Stimulated activated CD4-positive, alpha-beta T cell treated with anti-CD3 and anti-CD28 coated beads, Interleukin-1b, Interleukin-23, amount 100 ng/mL, for 4 hours (primary cell): ENCODE measurements around the gene LRP1.
A peak's percentile ranks its signal among the peaks of the same experiment; 100 is the strongest.

Experiments used
- DNase-seq, 2 donors: peaks; one replicate each; pipeline ENCODE4 v3.0.0-alpha.2; 2020; ENCODE audit warnings: low read depth in 2 of 2

LRP1 gene

DNA sequence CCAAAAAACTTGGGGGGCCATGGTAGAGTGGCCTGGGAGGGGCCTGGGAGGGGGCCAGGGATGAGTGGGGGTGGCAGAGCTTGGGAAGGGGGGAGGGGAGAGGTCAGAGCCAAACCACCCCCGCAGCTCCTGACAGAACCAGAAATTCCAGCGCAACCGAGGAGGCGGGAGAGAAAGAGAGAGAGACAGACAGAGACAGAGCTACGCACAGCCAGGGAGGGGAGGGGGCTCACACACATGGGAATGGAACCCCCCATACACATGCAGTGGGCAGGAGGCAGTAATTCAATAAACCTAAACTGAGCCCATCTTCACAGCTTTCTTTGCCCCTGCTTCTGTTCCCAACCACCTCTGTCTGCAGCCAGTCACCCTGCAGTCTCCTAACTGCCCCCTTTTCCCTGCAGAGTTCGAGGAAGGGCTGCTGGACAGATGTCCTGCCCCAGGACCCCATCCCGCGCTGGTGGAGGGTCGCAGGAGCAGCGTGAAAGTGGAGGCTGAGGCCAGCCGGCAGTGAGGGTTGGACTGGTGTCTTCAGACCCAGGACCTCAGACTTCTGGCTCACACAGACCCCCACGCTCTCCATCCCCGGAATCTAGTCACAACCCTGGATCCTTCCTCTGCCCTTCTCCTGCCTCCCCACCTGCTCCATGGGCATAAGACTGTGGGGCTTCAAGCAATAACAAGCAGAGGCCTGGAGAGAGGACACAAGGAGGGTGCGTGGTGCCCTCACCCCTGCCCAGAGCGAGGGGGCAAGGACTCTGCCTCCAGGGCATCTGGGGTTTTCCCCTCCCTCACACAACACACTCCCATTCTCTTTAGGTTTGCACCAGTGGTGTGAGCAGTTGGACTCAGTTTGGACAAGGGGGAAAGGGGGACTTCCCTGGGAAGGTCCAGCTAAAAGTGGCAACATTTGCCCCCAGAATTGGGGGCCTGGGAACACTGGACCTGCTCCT is 33.8 kb upstream of the LRP1 start:
- no peak for DNase-seq

DNA sequence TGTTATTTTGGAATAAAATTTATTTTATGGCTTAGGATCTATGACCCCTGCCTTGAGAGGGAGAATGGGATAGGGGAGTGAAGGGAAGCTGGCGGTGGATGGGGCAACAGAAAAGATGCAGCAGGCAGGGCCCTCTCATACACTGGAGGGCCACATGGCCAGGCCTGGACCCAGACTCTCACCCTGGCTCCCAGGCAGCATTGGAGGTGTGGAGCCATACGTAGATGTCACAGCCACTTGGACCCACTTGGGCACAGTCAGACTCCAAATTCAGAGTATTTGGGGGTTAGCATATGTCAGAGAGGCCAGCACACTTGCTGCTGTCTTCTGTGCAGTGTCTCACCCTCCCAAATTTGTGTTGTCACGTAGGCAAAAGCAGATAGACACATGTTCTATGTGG is 32.8 kb upstream of the LRP1 start:
- no peak for DNase-seq

DNA sequence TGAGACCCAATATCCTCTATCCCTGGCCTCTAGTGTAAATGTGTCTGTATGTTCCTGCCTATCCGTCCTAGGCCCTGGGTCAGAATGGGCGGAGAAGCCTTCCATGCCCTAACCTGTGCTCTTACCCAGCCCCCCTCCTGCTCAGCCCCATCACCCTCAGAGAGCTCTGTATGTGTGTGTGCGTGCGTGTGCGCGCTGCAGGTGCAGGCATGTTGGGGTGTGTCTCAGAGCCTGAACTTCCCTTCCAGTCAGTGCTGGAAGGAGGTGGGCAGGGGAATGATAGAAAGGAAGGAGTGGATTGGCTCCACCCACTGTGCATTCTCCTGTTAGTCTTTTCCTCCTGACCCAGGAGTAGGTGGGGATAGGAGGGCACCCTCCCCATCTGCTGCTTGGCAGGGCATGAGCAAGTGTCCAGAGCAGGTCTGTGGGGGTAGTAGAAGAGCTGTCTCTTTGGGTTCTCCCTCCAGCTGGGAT is 32.1 kb upstream of the LRP1 start:
- DNase-seq, result no peak

DNA sequence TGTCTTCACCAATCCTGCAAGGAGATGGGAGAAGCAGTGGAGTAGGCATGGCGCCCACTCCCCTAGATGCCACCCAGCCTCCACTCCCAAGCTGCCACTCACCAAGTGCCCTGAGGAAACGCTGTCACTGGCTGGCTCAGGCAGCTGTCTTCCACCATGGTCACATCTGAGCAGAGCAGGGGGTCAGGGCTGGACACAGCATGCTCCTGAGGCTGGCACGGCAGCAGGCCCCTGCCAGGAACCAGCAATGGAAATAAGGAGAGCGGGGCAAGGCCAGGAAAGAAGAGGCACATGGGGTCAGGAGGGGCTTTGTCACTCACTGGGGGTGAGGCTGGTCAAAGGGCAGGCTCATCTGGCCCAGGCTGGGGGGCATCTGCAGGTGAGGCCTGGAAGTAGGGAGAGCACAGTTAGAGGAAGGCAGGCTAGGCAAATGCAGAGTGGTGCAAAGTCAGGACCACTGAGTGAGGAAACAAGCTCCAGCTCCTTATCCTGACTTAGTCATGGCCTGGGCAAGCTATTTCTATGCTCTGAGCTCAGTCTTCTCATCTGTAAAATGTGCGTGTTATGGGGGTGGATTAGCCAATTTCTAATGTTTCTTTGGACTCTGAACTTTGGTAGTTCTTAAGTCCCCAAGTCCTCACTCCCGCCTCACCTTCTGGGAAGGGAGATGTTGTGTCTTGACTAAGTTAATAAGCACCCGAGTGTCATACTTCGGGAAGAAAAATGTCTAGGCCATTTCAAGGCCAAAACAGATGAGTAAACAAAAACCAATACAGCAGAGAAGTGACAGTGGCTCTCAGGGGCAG is 31.3 kb upstream of the LRP1 start:
- DNase-seq, result no peak

DNA sequence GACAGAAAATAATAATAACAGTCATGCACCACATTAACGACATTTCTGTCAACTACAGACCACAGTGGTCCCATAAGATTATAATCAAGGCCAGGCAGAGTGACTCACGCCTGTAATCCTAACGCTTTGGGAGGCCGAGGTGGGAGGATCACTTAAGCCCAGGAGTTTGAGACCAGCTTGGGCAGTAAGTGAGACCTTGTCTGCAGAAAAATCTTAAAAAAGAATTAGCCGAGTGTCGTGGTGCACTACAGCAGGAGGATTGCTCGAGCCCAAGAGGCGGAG is 30.8 kb upstream of the LRP1 start:
- no peak for DNase-seq

DNA sequence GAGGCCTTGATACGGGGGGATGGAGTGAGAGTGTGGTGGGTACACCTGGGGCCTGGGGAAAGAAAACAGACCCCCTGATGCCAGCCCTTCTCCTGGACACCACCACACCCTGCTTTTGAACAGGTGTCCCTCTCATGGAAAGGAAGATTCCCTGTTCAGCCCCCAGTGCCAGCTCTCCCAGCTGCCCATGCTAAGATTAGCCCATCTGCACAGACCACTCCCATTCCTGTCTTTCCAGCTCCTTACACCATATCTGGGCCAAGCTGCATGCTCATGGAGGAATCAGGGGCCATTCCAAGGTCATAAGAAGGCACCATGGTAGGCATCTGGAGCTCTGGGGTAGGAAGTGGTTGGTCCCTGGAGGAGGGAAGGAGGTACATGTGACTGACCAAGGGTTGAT is 29.7 kb upstream of the LRP1 start:
- DNase-seq, result no peak

DNA sequence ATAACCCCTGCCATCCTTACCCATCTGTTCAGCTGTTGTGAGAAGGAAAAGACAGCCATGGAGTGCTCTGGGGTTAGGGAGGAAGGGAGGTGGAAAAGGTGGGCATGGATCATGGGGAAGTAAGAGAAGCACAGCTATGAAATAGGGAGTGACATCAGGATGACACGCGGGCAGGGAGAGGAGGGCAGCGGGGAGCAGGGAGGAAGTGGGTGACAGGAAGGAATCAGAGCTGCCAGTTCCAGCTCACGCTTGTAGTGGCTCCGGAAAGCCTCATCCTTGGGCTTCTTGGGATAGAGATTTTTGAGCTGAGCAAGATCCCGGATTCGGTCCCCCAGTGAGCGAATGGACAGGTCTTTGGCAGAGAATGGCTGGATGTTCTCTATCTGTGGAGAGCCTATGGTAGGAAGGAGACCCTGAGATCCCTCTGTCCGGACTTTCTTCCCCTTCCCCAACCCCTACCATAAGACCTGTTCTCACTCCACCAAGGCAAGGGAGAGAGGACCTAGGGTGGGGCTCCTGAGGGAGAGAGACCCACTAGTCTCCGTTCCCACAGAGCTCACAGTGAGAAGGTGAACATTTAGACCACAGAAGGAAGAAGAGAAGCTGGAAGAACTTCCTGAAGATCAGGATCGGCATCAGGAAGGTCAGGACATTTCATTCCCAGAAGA is 29.1 kb upstream of the LRP1 start:
- DNase-seq, result no peak

DNA sequence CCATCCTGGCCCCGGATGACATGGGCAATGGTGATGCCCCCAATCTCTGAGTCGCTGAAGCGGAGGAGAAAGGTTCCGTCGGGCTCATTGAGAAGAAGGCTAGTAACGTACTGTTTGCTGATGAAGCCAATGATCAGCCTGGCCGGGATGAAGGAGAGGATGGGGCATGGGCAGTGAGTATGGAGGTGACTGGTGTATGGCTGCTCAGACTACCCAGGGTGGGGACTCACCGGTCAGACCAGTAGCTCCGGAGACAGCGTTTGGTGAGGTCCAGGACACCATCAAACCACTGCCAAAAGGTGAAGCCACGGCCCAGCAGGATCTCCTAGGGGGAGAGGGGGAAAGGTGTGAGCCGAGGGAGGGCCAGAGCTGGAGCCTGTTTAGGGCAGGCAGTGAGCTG is 28.5 kb upstream of the LRP1 start:
- no peak for DNase-seq

DNA sequence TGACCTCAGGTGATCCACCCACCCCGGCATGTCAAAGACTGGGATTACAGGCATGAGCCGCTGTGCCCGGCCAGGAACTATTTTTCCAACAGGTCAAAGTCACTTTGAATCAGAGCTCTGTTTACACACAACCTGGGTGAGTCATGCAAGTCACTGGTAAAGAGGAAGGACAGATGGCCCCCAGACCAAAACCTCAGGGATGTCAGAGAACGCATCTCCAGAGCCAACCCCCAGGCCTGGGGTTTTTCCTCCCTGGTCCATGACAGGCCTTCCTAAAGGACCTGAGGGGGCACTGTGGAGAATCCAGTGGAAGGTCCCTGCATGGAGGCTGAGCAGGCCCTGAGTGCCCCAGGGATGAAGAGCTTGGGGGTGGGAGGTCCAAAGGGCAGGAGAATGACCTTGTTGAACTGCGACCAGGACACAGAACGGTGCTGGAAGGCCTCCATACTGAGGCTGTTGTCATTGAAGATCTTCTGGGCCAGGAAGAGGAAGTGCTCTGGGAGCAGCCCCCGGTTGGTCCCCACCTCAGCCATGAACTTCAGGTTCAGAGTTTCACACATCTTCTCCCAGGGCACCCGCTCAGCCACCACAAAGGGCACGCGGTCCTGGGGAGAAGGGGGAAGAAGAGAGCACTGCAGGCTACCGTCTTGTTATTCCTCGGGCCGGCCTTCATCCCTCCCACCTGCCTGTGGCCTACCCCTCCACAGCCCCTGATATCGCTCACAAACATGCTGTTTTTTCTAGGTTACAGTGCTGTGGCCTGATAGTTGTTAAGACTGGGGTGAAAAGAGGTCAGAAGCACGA is 26.2 kb upstream of the LRP1 start:
- no peak for DNase-seq

DNA sequence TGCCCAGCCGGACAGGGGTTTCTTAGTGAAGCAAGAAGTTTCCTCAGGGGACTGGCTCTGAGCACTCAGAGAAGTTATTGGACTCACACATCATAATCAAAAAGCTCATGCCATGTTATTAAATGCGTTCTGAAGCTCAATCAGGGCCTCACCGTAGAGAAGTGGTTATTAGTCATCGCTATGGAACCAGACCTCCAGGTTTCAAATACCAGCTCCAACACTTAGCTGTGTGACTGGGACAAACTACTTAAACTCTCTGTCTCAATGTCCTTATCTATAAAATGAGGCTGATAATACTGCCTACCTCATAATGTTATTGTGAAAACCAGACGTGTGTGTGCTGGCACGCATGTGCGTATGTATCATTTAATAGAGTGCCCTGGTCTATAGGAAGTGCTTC is 24.4 kb upstream of the LRP1 start:
- no peak for DNase-seq

DNA sequence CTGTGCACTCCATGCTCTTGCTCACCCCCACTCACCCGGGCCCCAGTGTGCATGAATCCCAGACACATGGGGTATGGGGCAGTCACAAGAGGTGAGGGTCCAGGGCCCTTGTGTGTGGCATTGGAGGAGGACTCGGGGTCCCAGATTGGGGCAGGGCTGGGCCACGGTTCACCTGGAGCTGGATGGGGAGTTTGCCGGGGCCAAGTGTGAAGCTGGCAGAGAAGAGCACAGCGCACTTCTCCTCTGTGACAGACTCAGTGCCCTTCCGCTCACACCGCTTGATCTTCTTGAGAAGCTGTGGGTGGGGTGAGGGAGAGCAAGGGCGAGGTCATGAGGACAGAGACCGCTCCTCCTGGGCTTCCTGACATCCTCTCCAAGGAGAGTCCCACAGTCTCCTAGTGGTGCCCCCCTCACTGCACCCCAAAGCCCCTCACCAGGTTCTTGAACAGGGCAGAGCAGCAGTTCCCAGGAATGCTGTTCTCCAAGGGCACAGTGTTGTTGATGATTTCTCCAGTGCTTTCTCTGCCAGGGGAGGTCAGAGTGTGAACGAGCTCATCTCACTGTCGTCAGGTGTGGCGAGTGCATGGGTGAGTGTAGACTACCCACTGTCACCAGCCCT is 23.9 kb upstream of the LRP1 start:
- DNase-seq, result no peak

DNA sequence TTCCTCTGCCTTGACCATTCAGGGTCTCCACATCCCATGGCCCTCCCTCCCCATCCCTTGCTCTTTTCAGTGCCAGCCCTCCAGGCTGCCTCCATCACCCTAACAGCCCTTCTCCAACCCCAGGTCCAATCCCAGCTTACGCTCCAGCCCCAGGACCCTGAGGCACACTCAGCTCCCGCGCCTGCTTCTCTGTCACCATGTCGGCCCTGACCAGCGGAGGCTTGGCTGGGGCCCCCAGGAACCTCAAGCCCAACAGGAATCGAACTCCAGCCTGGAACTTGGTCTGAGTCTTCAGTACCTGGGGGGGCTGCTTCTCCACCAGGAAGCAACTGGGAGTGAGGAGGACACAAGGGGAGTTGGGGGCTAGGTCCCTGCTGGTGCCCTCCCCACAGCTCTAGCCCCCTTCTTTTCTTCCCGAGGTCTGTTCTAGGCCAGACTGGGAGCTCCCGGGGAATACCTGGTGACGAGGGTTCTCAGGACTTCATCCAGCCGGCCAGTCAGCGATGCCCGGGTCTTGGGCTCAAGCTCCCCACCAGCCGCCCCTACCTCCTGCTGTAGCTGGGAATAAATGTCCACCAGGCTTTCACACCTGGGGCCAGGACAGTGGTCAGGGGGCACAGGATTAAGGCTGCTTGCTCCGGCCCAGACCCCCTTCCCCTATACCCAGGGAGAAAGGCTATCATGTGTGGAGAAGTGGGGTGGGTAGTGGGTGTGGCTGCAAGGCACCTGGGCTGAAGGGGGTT is 23.1 kb upstream of the LRP1 start:
- no peak for DNase-seq

DNA sequence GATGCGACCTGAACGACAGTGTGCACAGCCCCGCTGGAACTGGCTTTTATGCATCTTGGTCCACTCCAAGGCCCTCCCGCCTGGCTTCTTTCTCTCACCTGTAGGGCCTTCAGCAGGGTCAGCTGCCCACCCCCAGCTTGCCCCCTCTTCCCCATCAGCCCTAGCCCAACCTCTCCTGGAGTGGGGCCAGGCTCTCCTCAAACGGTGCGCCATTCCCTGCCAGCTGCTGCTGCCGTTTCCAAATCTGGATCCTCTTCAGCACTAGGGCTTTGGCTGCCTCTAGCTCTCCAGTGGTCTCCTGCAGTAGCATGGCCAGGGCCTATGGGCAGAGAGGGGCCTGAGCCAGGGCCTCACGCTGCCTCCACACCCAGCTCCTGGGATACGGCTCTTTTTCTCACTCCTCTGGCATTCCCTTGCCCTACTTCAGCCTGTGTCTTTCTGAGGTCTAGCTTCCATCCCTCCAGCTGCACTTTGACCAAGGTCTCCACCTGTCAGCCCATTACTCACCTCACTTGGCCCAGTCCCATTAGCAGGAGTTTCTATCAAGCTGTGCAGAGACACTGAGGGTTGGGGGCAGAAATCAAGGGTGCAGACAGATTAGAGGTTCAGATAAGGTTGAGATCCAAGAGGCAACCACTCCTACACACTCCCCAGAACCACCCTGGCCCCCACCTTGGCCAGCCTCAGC is 22.1 kb upstream of the LRP1 start:
- DNase-seq, result no peak

DNA sequence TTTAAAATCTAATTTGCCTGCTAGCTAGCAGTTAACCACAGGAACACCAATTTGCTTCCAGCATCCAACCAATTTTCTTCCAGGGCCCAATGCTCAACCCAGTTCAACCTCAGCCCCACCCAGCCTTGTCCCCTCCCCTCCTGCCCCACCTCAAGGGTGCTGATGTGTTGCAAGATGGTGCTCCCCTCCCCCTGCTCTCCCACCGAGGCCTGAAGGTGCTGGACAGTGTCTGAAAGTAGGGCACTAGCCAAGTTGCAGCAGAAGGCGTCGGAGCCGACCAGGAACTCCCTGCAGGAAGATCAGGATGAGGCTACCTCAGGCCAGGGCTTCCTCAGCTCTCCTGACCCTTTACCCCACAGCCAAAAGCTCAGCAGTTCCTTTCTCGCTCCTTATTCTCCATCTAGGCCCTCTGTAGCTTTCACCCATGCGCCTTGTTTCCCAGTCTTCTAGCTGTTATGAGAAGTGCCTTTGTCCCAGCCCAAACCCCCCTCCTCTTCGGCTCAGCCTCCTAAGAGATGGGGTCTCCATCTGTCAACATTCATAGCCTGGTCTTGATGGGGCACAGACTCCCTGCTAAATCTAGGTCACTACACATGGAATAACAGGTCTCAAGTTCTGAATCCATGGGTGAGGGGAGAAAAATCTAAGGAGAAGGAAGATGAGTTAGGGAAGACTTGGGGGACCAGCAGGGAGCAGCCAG is 20.7 kb upstream of the LRP1 start:
- DNase-seq, result no peak

DNA sequence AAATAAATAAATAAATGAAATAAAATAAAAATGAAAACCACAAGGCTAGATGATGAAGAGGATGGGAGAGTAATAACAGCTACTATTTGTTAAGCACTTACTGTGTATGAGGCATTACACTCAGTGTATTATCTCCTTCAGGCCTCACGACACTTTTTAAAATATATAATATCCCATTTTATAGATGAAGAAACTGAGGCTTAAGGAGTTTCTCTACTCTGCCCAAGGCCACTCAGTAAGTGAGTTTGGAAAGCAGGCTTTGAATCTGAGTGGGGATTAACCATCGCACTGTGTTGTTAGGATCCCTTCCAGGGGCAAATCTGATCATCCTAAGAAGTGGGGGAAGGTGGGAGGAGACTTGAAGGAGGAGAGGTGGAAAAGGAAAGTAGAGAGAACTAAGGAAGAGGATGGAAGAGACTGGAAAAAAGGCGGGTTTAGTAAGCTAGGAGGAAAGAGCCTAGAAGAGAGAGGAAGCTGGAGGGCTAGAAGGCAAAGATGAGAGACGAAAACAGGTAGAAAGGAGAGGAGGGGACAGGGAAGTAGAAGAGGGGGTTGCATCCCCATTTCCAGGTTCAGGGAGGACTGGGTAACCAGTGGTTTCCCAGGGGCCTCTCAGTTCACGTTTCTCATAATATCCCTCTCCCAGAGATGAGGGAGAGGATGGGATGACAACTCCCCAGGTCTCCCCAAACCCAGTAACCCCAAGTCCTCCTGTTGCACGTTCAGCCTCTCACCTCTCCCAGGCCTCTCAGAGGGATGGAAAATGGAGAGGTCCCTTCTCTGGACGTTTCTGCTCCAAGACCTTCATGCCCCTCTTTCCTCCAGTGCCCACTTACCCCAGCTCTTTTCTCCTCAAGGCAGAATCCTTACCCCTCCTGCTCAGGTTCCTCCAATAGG is 18.8 kb upstream of the LRP1 start:
- DNase-seq, result no peak

DNA sequence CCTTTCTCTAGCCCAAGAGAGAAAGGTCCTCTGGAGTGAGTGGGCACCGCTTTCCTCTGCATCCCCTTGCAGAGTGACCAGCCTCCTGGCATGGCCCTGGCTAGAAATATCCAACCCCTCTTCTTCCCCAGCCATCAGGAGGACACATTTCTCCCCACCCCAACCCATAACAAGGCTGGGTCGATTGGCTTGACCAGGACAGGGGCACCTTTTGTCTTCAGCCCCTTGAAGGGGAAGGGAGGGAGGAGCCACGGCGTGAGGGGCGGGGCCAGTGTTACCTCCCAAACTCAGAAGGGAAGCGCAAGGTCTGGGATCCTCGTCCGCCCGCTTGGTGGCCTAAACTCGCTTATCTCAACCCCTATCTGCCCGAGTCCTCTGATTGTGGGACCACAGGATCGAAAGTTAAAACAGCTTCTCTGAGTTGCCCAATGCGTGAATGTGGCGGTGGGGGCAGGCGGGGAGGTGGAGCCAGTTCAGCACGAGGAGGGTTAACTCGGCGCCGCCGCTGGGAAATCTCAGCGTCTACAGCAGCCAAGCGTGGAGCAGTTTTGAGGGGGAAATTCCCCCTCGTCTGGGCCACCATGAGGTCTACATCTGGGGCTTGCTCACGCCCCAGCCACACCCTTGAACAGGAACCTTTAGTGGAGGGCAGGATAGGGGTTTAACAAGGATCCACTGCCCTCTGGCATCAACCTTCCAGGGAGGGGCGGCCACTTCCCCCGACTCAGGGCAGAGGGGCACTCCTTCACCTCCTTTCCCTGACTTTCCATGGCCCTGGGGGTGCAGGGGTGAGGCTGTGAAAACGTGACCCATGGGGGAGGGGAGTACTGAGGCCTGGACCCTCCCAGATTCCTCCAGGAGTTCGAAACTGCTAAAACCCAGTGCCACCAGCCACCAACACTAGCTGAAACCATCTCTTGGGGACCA is 17.9 kb upstream of the LRP1 start:
- DNase-seq, result peak; percentile 66 to 70
